HG02623 (cell line): ENCODE data around the gene ABAT.
A peak's percentile ranks its signal among the peaks of the same experiment; 100 is the strongest.

Experiments used
- ATAC-seq: cut with Tn5 transposase; IDR thresholded peaks from one replicate; pipeline ENCODE4 v1.9.1; 2021; ENCODE audit warnings: moderate library complexity; ENCODE audit not compliant: unreplicated experiment

ABAT gene

GRCh38 chr16:8674413-8675022 lies at the start of gene ABAT:
ABAT (plus strand) TSS chr16:8674617; CDS start chr16:8735740, 61,123 bp downstream.
- peak; percentile 99 for ATAC-seq

- ATAC-seq, result no peak
Measured at GRCh38 chr16:8625491-8626087, 48.8 kb upstream of the ABAT start.

GRCh38 chr16:8626946-8627345 lies 47.5 kb upstream of the ABAT start:
- ATAC-seq, result no peak

GRCh38 chr16:8627456-8627855 lies 47.0 kb upstream of the ABAT start:
- no peak for ATAC-seq

GRCh38 chr16:8628981-8629725 lies 45.3 kb upstream of the ABAT start:
- ATAC-seq, result no peak

- no peak for ATAC-seq
Measured at GRCh38 chr16:8630255-8630953, 44.0 kb upstream of the ABAT start.

- ATAC-seq, result no peak
Measured at GRCh38 chr16:8631373-8631772, 43.0 kb upstream of the ABAT start.

GRCh38 chr16:8631818-8632465 lies 42.5 kb upstream of the ABAT start:
- no peak for ATAC-seq

- no peak for ATAC-seq
Measured at GRCh38 chr16:8632675-8633182, 41.7 kb upstream of the ABAT start.

- no peak for ATAC-seq
Measured at GRCh38 chr16:8634991-8635736, 39.3 kb upstream of the ABAT start.

- no peak for ATAC-seq
Measured at GRCh38 chr16:8639694-8640093, 34.7 kb upstream of the ABAT start.

GRCh38 chr16:8641671-8642070 lies 32.7 kb upstream of the ABAT start:
- no peak for ATAC-seq

- no peak for ATAC-seq
Measured at GRCh38 chr16:8642146-8642545, 32.3 kb upstream of the ABAT start.

- no peak for ATAC-seq
Measured at GRCh38 chr16:8644211-8645140, 29.9 kb upstream of the ABAT start.

GRCh38 chr16:8645141-8645521 lies 29.3 kb upstream of the ABAT start:
- no peak for ATAC-seq

- no peak for ATAC-seq
Measured at GRCh38 chr16:8645831-8646230, 28.6 kb upstream of the ABAT start.

GRCh38 chr16:8646326-8647053 lies 27.9 kb upstream of the ABAT start:
- ATAC-seq, result no peak

GRCh38 chr16:8647721-8648318 lies 26.6 kb upstream of the ABAT start:
- ATAC-seq, result no peak
